Loucy (cell line): Measurements from ENCODE around the gene CNTN4.

ENCODE experiments used
- H2AFZ ChIP-seq: fragments of 200-600 bp; sonication (generic); 2 replicates; pipeline ENCODE4 v1.6.0; 2016; ENCODE audit warnings: antibody characterized with exemption, mild to moderate bottlenecking, low read length, moderate library complexity
- H3F3A ChIP-seq: fragments of 200-600 bp; 2 replicates; pipeline ENCODE4 v1.6.0; 2016; ENCODE audit warnings: antibody characterized with exemption, low read depth, mild to moderate bottlenecking
- H3K27me3 ChIP-seq: fragments of 200-600 bp; sonication (generic); 2 replicates; pipeline ENCODE4 v1.6.1; 2014; ENCODE audit warnings: low read length, mild to moderate bottlenecking; ENCODE audit not compliant: insufficient read depth, poor library complexity, severe bottlenecking
- H3K36me3 ChIP-seq: fragments of 200-600 bp; sonication (generic); 2 replicates; pipeline ENCODE4 v1.6.1; 2016; ENCODE audit warnings: low read length; ENCODE audit not compliant: insufficient read depth
- H3K4me1 ChIP-seq: fragments of 200-600 bp; sonication (generic); 2 replicates; pipeline ENCODE4 v1.5.1; 2014; ENCODE audit warnings: low read length, mild to moderate bottlenecking; ENCODE audit not compliant: insufficient read depth, poor library complexity, severe bottlenecking
- H3K4me2 ChIP-seq: fragments of 200-600 bp; sonication (generic); 2 replicates; pipeline ENCODE4 v1.6.0; 2014; ENCODE audit warnings: antibody characterized with exemption, low read length, low read depth, mild to moderate bottlenecking; ENCODE audit not compliant: poor library complexity, severe bottlenecking
- H3K4me3 ChIP-seq: fragments of 200-600 bp; sonication (generic); 2 replicates; pipeline ENCODE4 v1.5.1; 2014; ENCODE audit warnings: low read length, mild to moderate bottlenecking, mixed read lengths; ENCODE audit not compliant: poor library complexity, severe bottlenecking
- H3K79me2 ChIP-seq: fragments of 200-600 bp; sonication (generic); 2 replicates; pipeline ENCODE4 v1.6.1; 2014; ENCODE audit warnings: low read length; ENCODE audit not compliant: insufficient read depth
- H3K9ac ChIP-seq: fragments of 200-600 bp; sonication (generic); 2 replicates; pipeline ENCODE4 v1.6.0; 2014; ENCODE audit warnings: mild to moderate bottlenecking, low read depth, low read length, moderate library complexity; ENCODE audit not compliant: poor library complexity, severe bottlenecking
- H3K9me2 ChIP-seq: fragments of 200-600 bp; sonication (generic); replicated peaks from 2 replicates; pipeline ENCODE4 v1.6.1; 2016; ENCODE audit warnings: low read depth, low read length, mixed read lengths
- H3K9me3 ChIP-seq: fragments of 200-600 bp; sonication (generic); 2 replicates; pipeline ENCODE4 v1.6.1; 2014; ENCODE audit warnings: mild to moderate bottlenecking, antibody characterized with exemption, low read length, low read depth; ENCODE audit not compliant: insufficient read depth
- H4K20me1 ChIP-seq: fragments of 200-600 bp; sonication (generic); 2 replicates; pipeline ENCODE4 v1.6.0; 2014; ENCODE audit warnings: antibody characterized with exemption, low read length, mild to moderate bottlenecking; ENCODE audit not compliant: insufficient read depth, poor library complexity, severe bottlenecking
- CTCF ChIP-seq: fragments of 200-600 bp; sonication (generic); conservative IDR thresholded peaks from 2 replicates; pipeline ENCODE4 v1.5.1; 2014; ENCODE audit warnings: mild to moderate bottlenecking, antibody characterized with exemption, low read length
- EZH2phosphoT487 ChIP-seq: fragments of 200-600 bp; IDR thresholded peaks from 2 replicates; pipeline ENCODE4 v1.6.1; 2018; ENCODE audit warnings: antibody characterized with exemption, mild to moderate bottlenecking, moderate library complexity, borderline replicate concordance

CNTN4 gene

GRCh38 chr3:3053974-3054373, 955.3 kb downstream of the CNTN4 start:
- H3K9me3 ChIP-seq: no peaks in the 10 kb centered on the region
- no peak overlapping the region for H3K9ac ChIP-seq
- no peaks in the 10 kb centered on the region for H3K4me1 ChIP-seq
- H3K27me3 ChIP-seq: no peaks in the 10 kb centered on the region
- no peaks in the 10 kb centered on the region for H3K79me2 ChIP-seq
- no peak overlapping the region for H3K4me3 ChIP-seq
- H2AFZ ChIP-seq: no peak overlapping the region
- H3K36me3 ChIP-seq: no peaks in the 10 kb centered on the region
- no peak for TF ChIP-seq CTCF
- no peak for TF ChIP-seq EZH2phosphoT487
- H3F3A ChIP-seq: no peaks in the 10 kb centered on the region
- H3K4me2 ChIP-seq: no peak overlapping the region
- H3K9me2 ChIP-seq: no peaks in the 10 kb centered on the region
- H4K20me1 ChIP-seq: no peaks in the 10 kb centered on the region

- H4K20me1 ChIP-seq: no peaks in the 10 kb centered on the region
- TF ChIP-seq CTCF (no peak), EZH2phosphoT487 (no peak)
- H3K27me3 ChIP-seq: no peaks in the 10 kb centered on the region
Measured at GRCh38 chr3:3059645-3060044, 961.0 kb downstream of the CNTN4 start.

GRCh38 chr3:3064297-3064696, 965.6 kb downstream of the CNTN4 start:
- Histone ChIP-seq H3K27me3 (no peaks in the 10 kb centered on the region), H3K9ac (no peak overlapping the region), H3K79me2 (no peaks in the 10 kb centered on the region), H3K9me3 (no peaks in the 10 kb centered on the region), H3K36me3 (no peaks in the 10 kb centered on the region), H3K4me2 (no peak overlapping the region), H2AFZ (no peak overlapping the region), H3K9me2 (no peaks in the 10 kb centered on the region), H3K4me3 (no peak overlapping the region), H4K20me1 (no peaks in the 10 kb centered on the region), H3K4me1 (no peaks in the 10 kb centered on the region), H3F3A (no peaks in the 10 kb centered on the region)
- TF ChIP-seq EZH2phosphoT487 (no peak), CTCF (no peak)

More at GRCh38 chr3:3059645-3060044, 961.0 kb downstream of the CNTN4 start:
- Histone ChIP-seq H3K4me3 (no peak overlapping the region), H3K9ac (no peak overlapping the region), H3K9me3 (no peaks in the 10 kb centered on the region), H3K9me2 (no peaks in the 10 kb centered on the region), H3K36me3 (no peaks in the 10 kb centered on the region), H3F3A (no peaks in the 10 kb centered on the region), H2AFZ (no peak overlapping the region), H3K79me2 (no peaks in the 10 kb centered on the region), H3K4me1 (no peaks in the 10 kb centered on the region), H3K4me2 (no peak overlapping the region)
